K562 (cell line): ENCODE measurements around the gene PHF1. TPM values are rescaled to one million over a fixed set of nuclear protein-coding genes. Genes with fewer than 3 reads are reported as not detected.
A peak's percentile ranks its signal among the peaks of the same experiment; 100 is the strongest.

Experiments used
- ASH1L ChIP-seq: fragments of 450-650 bp; IDR thresholded peaks from 2 replicates; pipeline ENCODE4 v1.6.1; 2018; ENCODE audit warnings: borderline replicate concordance, mild to moderate bottlenecking, low read depth; ENCODE audit not compliant: partially characterized antibody
- ATF3 ChIP-seq, 2 experiments: fragments of 450-650 bp in 1 of 2; sonication (generic) in 1 of 2; formaldehyde crosslinking in 1 of 2; IDR thresholded peaks in 1 of 2; conservative IDR thresholded peaks in 1 of 2; 2 replicates each; pipeline versions ENCODE4 v1.6.1 to v1.8.1; 2016 to 2023; ENCODE audit warnings: mild to moderate bottlenecking in 2 of 2, moderate library complexity in 2 of 2, inconsistent platforms in 1 of 2, missing genetic modification reagents in 1 of 2
- BRD9 ChIP-seq: fragments of 450-650 bp; IDR thresholded peaks from 2 replicates; pipeline ENCODE4 v1.6.1; 2018; ENCODE audit warnings: low read depth; ENCODE audit not compliant: partially characterized antibody
- ELF2 ChIP-seq: fragments of 250-450 bp; sonication (Bioruptor Pico); IDR thresholded peaks from 2 replicates; pipeline ENCODE4 v1.5.0; 2021; ENCODE audit warnings: mild to moderate bottlenecking
- HDGF ChIP-seq: fragments of 450-650 bp; IDR thresholded peaks from 2 replicates; pipeline ENCODE4 v1.6.1; 2016
- MEIS2 ChIP-seq: fragments of 450-650 bp; IDR thresholded peaks from 2 replicates; pipeline ENCODE4 v1.6.1; 2014; ENCODE audit warnings: mild to moderate bottlenecking; ENCODE audit not compliant: partially characterized antibody
- NBN ChIP-seq: fragments of 450-650 bp; IDR thresholded peaks from 2 replicates; pipeline ENCODE4 v1.6.1; 2016; ENCODE audit warnings: low read depth, mild to moderate bottlenecking
- NKRF ChIP-seq: fragments of 450-650 bp; IDR thresholded peaks from 2 replicates; pipeline ENCODE4 v1.6.1; 2016; ENCODE audit warnings: borderline replicate concordance
- PHB2 ChIP-seq: fragments of 450-650 bp; IDR thresholded peaks from 2 replicates; pipeline ENCODE4 v1.6.1; 2017; ENCODE audit warnings: low read depth
- RBM22 ChIP-seq: fragments of 200-400 bp; formaldehyde crosslinking; IDR thresholded peaks from 2 replicates; pipeline ENCODE4 v1.6.1; 2018; ENCODE audit warnings: low read length, low read depth; ENCODE audit not compliant: poor library complexity, severe bottlenecking
- RBM39 ChIP-seq: fragments of 200-400 bp; formaldehyde crosslinking; optimal IDR thresholded peaks from 2 replicates; pipeline ENCODE3; 2018; ENCODE audit warnings: low read depth, low read length
- SIN3B ChIP-seq: fragments of 450-650 bp; IDR thresholded peaks from 2 replicates; pipeline ENCODE4 v1.6.1; 2017; ENCODE audit warnings: low read depth, mild to moderate bottlenecking, moderate library complexity
- SMARCA4 ChIP-seq: fragments of 450-650 bp; IDR thresholded peaks from 2 replicates; pipeline ENCODE4 v1.6.1; 2016
- SREBF2 ChIP-seq: sonication (generic); formaldehyde crosslinking; IDR thresholded peaks from 2 replicates; pipeline ENCODE4 v1.4.0; 2020; ENCODE audit warnings: mild to moderate bottlenecking, missing genetic modification reagents
- TAF7 ChIP-seq: fragments of 450-650 bp; IDR thresholded peaks from 2 replicates; pipeline ENCODE4 v1.6.1; 2016; ENCODE audit warnings: missing genetic modification characterization, missing compliant biosample characterization
- TEAD1 ChIP-seq, 2 experiments: fragments of 450-650 bp in 1 of 2; sonication (generic) in 1 of 2; formaldehyde crosslinking; IDR thresholded peaks; 2 replicates each; pipeline versions ENCODE4 v1.4.0 to v1.8.0; 2020 to 2022; ENCODE audit warnings: mild to moderate bottlenecking in 2 of 2, missing genetic modification reagents in 1 of 2
- ZNF280A ChIP-seq: fragments of 450-650 bp; IDR thresholded peaks from 2 replicates; pipeline ENCODE4 v1.6.1; 2018; ENCODE audit warnings: mild to moderate bottlenecking, low read depth; ENCODE audit not compliant: partially characterized antibody
- ZNF561 ChIP-seq: fragments of 450-650 bp; formaldehyde crosslinking; conservative IDR thresholded peaks from 2 replicates; pipeline ENCODE4 v1.4.0; 2020; ENCODE audit warnings: mild to moderate bottlenecking, moderate library complexity
- polyA plus RNA-seq, 8 experiments: library from polyadenylated mRNA; depleted of rRNA in 4 of 8; stranded (reverse) in 5 of 8; unstranded in 3 of 8; fragments of >200 nt; fragmentation: Nextera tagmentation in 2 of 8; fragmentation: Illumina TruSeq in 1 of 8; extraction: Ambion mirVana in 2 of 8; extraction: Trizol in 1 of 8; gene quantifications; 2 replicates each; pipeline versions ENCODE4 v1.2.1 to v1.2.3, GENCODE V29; 2011 to 2014; ENCODE audit warnings: inconsistent platforms in 1 of 8, missing spikeins in 1 of 8
- total RNA-seq, 7 experiments: library from RNA; depleted of rRNA in 6 of 7; stranded (reverse); fragments of >200 nt in 6 of 7; fragmentation: Illumina TruSeq in 2 of 7; extraction: Trizol in 2 of 7; gene quantifications; 2 replicates each; pipeline versions ENCODE4 v1.2.1 to v1.2.3, GENCODE V29; 2011 to 2021; ENCODE audit warnings: low replicate concordance in 1 of 7
- TF ChIP-seq, protein P1 (sequence below), 2 experiments: fragments of 200-800 bp in 1 of 2; sonication (Bioruptor generic) in 1 of 2; sonication (generic) in 1 of 2; formaldehyde crosslinking in 1 of 2; IDR thresholded peaks in 1 of 2; conservative IDR thresholded peaks in 1 of 2; 2 replicates each; pipeline versions ENCODE4 v1.5.0 to v1.6.1; 2016 to 2020; ENCODE audit warnings: missing compliant biosample characterization in 1 of 2, missing genetic modification characterization in 1 of 2, missing genetic modification reagents in 1 of 2
- TF ChIP-seq, protein P2 (sequence below): fragments of 450-650 bp; formaldehyde crosslinking; IDR thresholded peaks from 2 replicates; pipeline ENCODE4 v1.4.0; 2022; ENCODE audit warnings: missing genetic modification characterization

The PHF1 gene
- total and polyA plus RNA-seq, 9 of the 15 experiments (the other 6 are each of a cell fraction or from before 2014, with no cell fraction given), result 3.7 to 64.2 (median 33.7) TPM

DNA sequence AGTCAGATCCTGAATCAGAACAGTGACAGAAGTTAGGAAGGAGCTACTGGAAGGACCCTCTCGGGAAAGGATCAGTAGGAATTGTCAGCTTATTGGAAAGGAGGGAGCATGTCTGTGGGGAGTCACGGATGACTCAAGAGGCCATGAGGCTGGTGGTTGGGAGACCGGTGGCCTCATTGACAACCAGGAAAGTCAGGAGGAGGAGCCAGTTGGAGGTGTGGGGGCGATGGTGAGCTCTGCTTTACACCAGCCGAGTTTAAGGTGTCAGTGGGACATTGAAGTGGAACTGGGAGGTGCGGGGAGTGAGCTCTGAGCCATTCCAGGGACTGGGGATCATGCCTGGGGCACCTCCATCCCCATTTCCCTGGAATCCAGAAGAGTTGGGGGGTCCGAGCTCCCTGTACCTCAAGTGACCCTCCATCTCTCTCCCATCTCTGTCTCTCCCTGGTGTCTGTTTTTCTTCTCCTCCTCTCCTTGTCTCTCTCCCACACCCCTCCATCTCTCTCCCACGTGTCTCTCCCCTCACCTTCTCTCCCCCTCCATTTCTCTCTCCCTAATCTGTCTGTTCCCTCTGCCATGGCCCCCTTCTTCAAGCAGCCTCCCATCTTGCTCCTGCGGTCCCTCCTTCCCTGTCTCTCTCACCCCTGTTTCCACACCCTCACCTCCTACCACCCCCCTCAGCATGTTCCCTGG is 29.3 kb downstream of the PHF1 start (continued):
- TF ChIP-seq, protein P1, sequence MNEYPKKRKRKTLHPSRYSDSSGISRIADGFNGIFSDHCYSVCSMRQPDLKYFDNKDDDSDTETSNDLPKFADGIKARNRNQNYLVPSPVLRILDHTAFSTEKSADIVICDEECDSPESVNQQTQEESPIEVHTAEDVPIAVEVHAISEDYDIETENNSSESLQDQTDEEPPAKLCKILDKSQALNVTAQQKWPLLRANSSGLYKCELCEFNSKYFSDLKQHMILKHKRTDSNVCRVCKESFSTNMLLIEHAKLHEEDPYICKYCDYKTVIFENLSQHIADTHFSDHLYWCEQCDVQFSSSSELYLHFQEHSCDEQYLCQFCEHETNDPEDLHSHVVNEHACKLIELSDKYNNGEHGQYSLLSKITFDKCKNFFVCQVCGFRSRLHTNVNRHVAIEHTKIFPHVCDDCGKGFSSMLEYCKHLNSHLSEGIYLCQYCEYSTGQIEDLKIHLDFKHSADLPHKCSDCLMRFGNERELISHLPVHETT (CRISPR knock-in tag; conservative IDR thresholded peaks at IDR 0.05 in 1 of 2, IDR thresholded peaks at IDR 0.05 in 1 of 2), result no peak
- TF ChIP-seq RBM39 (no peak), ZNF280A (peak; percentile 55), RBM22 (no peak), ELF2 (CRISPR knock-in tag) (0 out of 2 replicates have a peak, but pooled peaks have one; percentile 20), BRD9 (peak; percentile 44), SIN3B (no peak), PHB2 (peak; percentile 51; the same call in 1 of the 2 replicates), ATF3 (IDR thresholded peaks at IDR 0.05) (peak; percentile 45; the same call in 1 of the 2 replicates), ATF3 (CRISPR knock-in tag; conservative IDR thresholded peaks at IDR 0.05) (no peak), SMARCA4 (no peak), SREBF2 (CRISPR knock-in tag) (0 out of 2 replicates have a peak, but pooled peaks have one; percentile 0), NKRF (peak; percentile 56; the same call in 1 of the 2 replicates), NBN (peak; percentile 39; the same call in 1 of the 2 replicates), ZNF561 (CRISPR knock-in tag) (no peak), MEIS2 (no peak), TEAD1 (CRISPR knock-in tag; IDR thresholded peaks at IDR 0.05) (0 out of 4 replicates have a peak, but pooled peaks of 1 of the 2 experiments have one; percentile 4), TAF7 (no peak), HDGF (peak; percentile 89), ASH1L (peak; percentile 52)
- TF ChIP-seq, protein P2, sequence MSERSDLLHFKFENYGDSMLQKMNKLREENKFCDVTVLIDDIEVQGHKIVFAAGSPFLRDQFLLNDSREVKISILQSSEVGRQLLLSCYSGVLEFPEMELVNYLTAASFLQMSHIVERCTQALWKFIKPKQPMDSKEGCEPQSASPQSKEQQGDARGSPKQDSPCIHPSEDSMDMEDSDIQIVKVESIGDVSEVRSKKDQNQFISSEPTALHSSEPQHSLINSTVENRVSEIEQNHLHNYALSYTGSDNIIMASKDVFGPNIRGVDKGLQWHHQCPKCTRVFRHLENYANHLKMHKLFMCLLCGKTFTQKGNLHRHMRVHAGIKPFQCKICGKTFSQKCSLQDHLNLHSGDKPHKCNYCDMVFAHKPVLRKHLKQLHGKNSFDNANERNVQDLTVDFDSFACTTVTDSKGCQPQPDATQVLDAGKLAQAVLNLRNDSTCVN, result peak; percentile 95
